ENCODE data around the gene SLC38A10. TPM values are rescaled to one million over a fixed set of nuclear protein-coding genes. Genes with fewer than 3 reads are reported as not detected.

The SLC38A10 gene
- total and polyA plus RNA-seq, 7 donors = 7.8 to 88.7 (median 37.9) TPM

GRCh38 chr17:81301195-81302144 lies 6.4 kb upstream of the SLC38A10 start:
- WGBS, 2 donors = 64 to 80% methylated on average over 37 of the region's 37 CpGs
- no peak for DNase-seq
- Histone ChIP-seq H3K9me3 (no peaks in the 10 kb centered on the region), H3K4me3 (no peak overlapping the region), H3K36me3 (no peaks in the 10 kb centered on the region), H3K27me3 (no peaks in the 10 kb centered on the region), H3K27ac (no peak overlapping the region), H3K4me1 (peaks cover 0 to under 1% (median 0%) of the 10 kb centered on the region in 4 donors)
- intact Hi-C loops (cut with DNase I) = no loop called here
- TF ChIP-seq EP300 (IDR thresholded peaks at IDR 0.05) = no peak
- no peak for TF ChIP-seq CTCF (IDR thresholded peaks at IDR 0.05)
- no peak for TF ChIP-seq POLR2A (IDR thresholded peaks at IDR 0.05)
- TF ChIP-seq POLR2AphosphoS5 (IDR thresholded peaks at IDR 0.05) = no peak

GRCh38 chr17:81300586-81301155 lies 5.6 kb upstream of the SLC38A10 start:
- TF ChIP-seq EP300 (IDR thresholded peaks at IDR 0.05) (no peak), POLR2AphosphoS5 (IDR thresholded peaks at IDR 0.05) (no peak), POLR2A (IDR thresholded peaks at IDR 0.05) (no peak), CTCF (IDR thresholded peaks at IDR 0.05) (no peak)
- Histone ChIP-seq H3K4me3 (no peak overlapping the region), H3K9me3 (no peaks in the 10 kb centered on the region), H3K27me3 (no peaks in the 10 kb centered on the region), H3K36me3 (no peaks in the 10 kb centered on the region), H3K4me1 (peaks cover 0 to 8% (median 5%) of the 10 kb centered on the region in 4 donors), H3K27ac (no peak overlapping the region)
- 93 to 94% methylated on average over 19 of the region's 19 CpGs for WGBS, 2 donors
- intact Hi-C loops (cut with DNase I) = no loop called here
- no peak for DNase-seq

- intact Hi-C loops (cut with DNase I) = loop anchor here (5.0 kb wide), 1 partner anchor 92 kb away; no protein-coding TSS in a partner anchor
- 94 to 95% methylated on average over 19 of the region's 19 CpGs for WGBS, 2 donors
- H3K9me3 ChIP-seq = no peaks in the 10 kb centered on the region
- TF ChIP-seq POLR2A (IDR thresholded peaks at IDR 0.05) = no peak
- no peak for TF ChIP-seq POLR2AphosphoS5 (IDR thresholded peaks at IDR 0.05)
- no peak for TF ChIP-seq EP300 (IDR thresholded peaks at IDR 0.05)
- no peak for TF ChIP-seq CTCF (IDR thresholded peaks at IDR 0.05)
- no peaks in the 10 kb centered on the region for H3K36me3 ChIP-seq
- H3K27me3 ChIP-seq = no peaks in the 10 kb centered on the region
- peaks cover 0 to 10% (median 8%) of the 10 kb centered on the region in 4 donors for H3K4me1 ChIP-seq
- no peak overlapping the region for H3K4me3 ChIP-seq
- no peak for DNase-seq
- H3K27ac ChIP-seq = peak overlapping the region in 1 of 4 donors; percentile 40
Observed at GRCh38 chr17:81299846-81300585, 4.9 kb upstream of the SLC38A10 start.

GRCh38 chr17:81298991-81299738 lies 4.1 kb upstream of the SLC38A10 start:
- H3K9me3 ChIP-seq = no peaks in the 10 kb centered on the region
- peaks cover 0 to 16% (median 12%) of the 10 kb centered on the region in 4 donors for H3K4me1 ChIP-seq
- no peaks in the 10 kb centered on the region for H3K27me3 ChIP-seq
- H3K27ac ChIP-seq = peak overlapping the region in 2 of 4 donors; percentile 1 to 40
- WGBS, 2 donors = 76 to 82% methylated on average over 15 of the region's 15 CpGs
- DNase-seq = no peak
- TF ChIP-seq CTCF (IDR thresholded peaks at IDR 0.05) (no peak), POLR2A (IDR thresholded peaks at IDR 0.05) (no peak), POLR2AphosphoS5 (IDR thresholded peaks at IDR 0.05) (no peak)
- intact Hi-C loops (cut with DNase I) = loop anchor here (5.0 kb wide), 1 partner anchor 93 kb away; no protein-coding TSS in a partner anchor
- no peaks in the 10 kb centered on the region for H3K36me3 ChIP-seq
- no peak overlapping the region for H3K4me3 ChIP-seq
